GM12878 (cell line): ENCODE measurements around the gene TCTN1. TPM values are rescaled to one million over a fixed set of nuclear protein-coding genes. Genes with fewer than 3 reads are reported as not detected.

Experiments used
- BCL3 ChIP-seq: IDR thresholded peaks from 2 replicates; pipeline ENCODE4 v1.6.1; 2011; ENCODE audit warnings: borderline replicate concordance, low read depth, mild to moderate bottlenecking, moderate library complexity, low read length; ENCODE audit not compliant: insufficient read depth, poor library complexity, severe bottlenecking
- CBX5 ChIP-seq: sonication (generic); IDR thresholded peaks from 2 replicates; pipeline ENCODE4 v1.6.1; 2016; ENCODE audit warnings: low read depth, moderate library complexity, mild to moderate bottlenecking, inconsistent platforms
- DPF2 ChIP-seq: fragments of 450-650 bp; IDR thresholded peaks from 2 replicates; pipeline ENCODE4 v1.6.1; 2017; ENCODE audit warnings: mild to moderate bottlenecking
- EGR1 ChIP-seq, 2 experiments: IDR thresholded peaks; 1 replicate in 1 of 2; 2 replicates in 1 of 2; pipeline ENCODE4 v1.6.1; 2011 to 2012; ENCODE audit warnings: low read depth in 2 of 2, low read length in 2 of 2, borderline replicate concordance in 1 of 2, mild to moderate bottlenecking in 1 of 2, moderate library complexity in 1 of 2
- FOXM1 ChIP-seq: IDR thresholded peaks from 2 replicates; pipeline ENCODE4 v1.6.1; 2012; ENCODE audit warnings: low read depth, mild to moderate bottlenecking, inconsistent platforms, low read length, moderate library complexity
- IKZF2 ChIP-seq, 2 experiments: fragments of 450-650 bp; IDR thresholded peaks; 2 replicates each; pipeline ENCODE4 v1.6.1; 2017; ENCODE audit warnings: mild to moderate bottlenecking in 2 of 2, moderate library complexity in 2 of 2
- JUND ChIP-seq: IDR thresholded peaks from 2 replicates; pipeline ENCODE4 v1.6.1; 2012; ENCODE audit warnings: low read depth, mild to moderate bottlenecking, low read length, improper control_type of control experiment, moderate library complexity
- KLF5 ChIP-seq: fragments of 450-650 bp; IDR thresholded peaks from 2 replicates; pipeline ENCODE4 v1.6.1; 2014; ENCODE audit warnings: mild to moderate bottlenecking; ENCODE audit not compliant: partially characterized antibody
- MTA2 ChIP-seq: fragments of 450-650 bp; IDR thresholded peaks from 2 replicates; pipeline ENCODE4 v1.6.1; 2016; ENCODE audit warnings: low read depth, mild to moderate bottlenecking, moderate library complexity
- MXI1 ChIP-seq: fragments of 150-350 bp; IDR thresholded peaks from 2 replicates; pipeline ENCODE4 v1.6.1; 2011; ENCODE audit warnings: low read depth, mild to moderate bottlenecking, inconsistent platforms, low read length, improper control_type of control experiment
- PAX5 ChIP-seq: IDR thresholded peaks from 2 replicates; pipeline ENCODE4 v1.6.1; 2011; ENCODE audit warnings: low read depth, low read length, borderline replicate concordance
- PKNOX1 ChIP-seq: fragments of 450-650 bp; IDR thresholded peaks from 2 replicates; pipeline ENCODE4 v1.6.1; 2016; ENCODE audit warnings: mild to moderate bottlenecking
- PML ChIP-seq: IDR thresholded peaks from 2 replicates; pipeline ENCODE4 v1.6.1; 2012; ENCODE audit warnings: low read length, inconsistent platforms
- REST ChIP-seq: IDR thresholded peaks from 2 replicates; pipeline ENCODE4 v1.6.1; 2012; ENCODE audit warnings: mild to moderate bottlenecking, low read depth, low read length
- SIX5 ChIP-seq: IDR thresholded peaks from 2 replicates; pipeline ENCODE4 v1.6.1; 2011; ENCODE audit warnings: mild to moderate bottlenecking, low read depth, low read length, moderate library complexity; ENCODE audit not compliant: severe bottlenecking
- SP1 ChIP-seq: IDR thresholded peaks from one replicate; pipeline ENCODE4 v1.6.1; 2011; ENCODE audit warnings: low read depth, low read length
- TAF1 ChIP-seq: IDR thresholded peaks from 2 replicates; pipeline ENCODE4 v1.6.1; 2011; ENCODE audit warnings: mild to moderate bottlenecking, low read depth, low read length, borderline replicate concordance
- ZBED1 ChIP-seq: IDR thresholded peaks from 2 replicates; pipeline ENCODE4 v1.6.1; 2016; ENCODE audit warnings: borderline replicate concordance
- ZBTB40 ChIP-seq: fragments of 450-650 bp; IDR thresholded peaks from 2 replicates; pipeline ENCODE4 v1.6.1; 2016; ENCODE audit warnings: mild to moderate bottlenecking, moderate library complexity, borderline replicate concordance
- ZNF207 ChIP-seq: fragments of 450-650 bp; IDR thresholded peaks from 2 replicates; pipeline ENCODE4 v1.6.1; 2014; ENCODE audit warnings: antibody characterized with exemption, mild to moderate bottlenecking, borderline replicate concordance
- polyA plus RNA-seq, 11 experiments: library from polyadenylated mRNA; depleted of rRNA in 4 of 11; unstranded in 6 of 11; stranded (reverse) in 5 of 11; fragments of >200 nt; fragmentation: Nextera tagmentation in 4 of 11; fragmentation: Illumina TruSeq in 1 of 11; extraction: Ambion mirVana in 4 of 11; extraction: Trizol in 1 of 11; gene quantifications; 1 replicate in 1 of 11; 2 replicates in 10 of 11; pipeline versions ENCODE4 v1.2.1 to v1.2.3, GENCODE V29; 2011 to 2016; ENCODE audit warnings: inconsistent platforms in 2 of 11, missing spikeins in 2 of 11, low read depth in 1 of 11
- total RNA-seq, 4 experiments: library from RNA; depleted of rRNA in 3 of 4; stranded (reverse); fragments of >200 nt in 3 of 4; fragmentation: Illumina TruSeq in 1 of 4; extraction: Trizol in 1 of 4; gene quantifications; 2 replicates each; pipeline versions ENCODE4 v1.2.1 to v1.2.3, GENCODE V29; 2013 to 2021

The TCTN1 gene
- total and polyA plus RNA-seq, 10 of the 15 experiments (the other 5 are each of a cell fraction or from before 2014, with no cell fraction given): 8.8 to 23.5 (median 15.3) TPM

GRCh38 chr12:110670161-110670701, 56.3 kb downstream of the TCTN1 start (continued):
- TF ChIP-seq REST: no peak
- peak; percentile 89 for TF ChIP-seq FOXM1
- TF ChIP-seq ZBTB40: 0 out of 2 replicates have a peak, but pooled peaks have one; percentile 22
- TF ChIP-seq MXI1: peak; percentile 44
- no peak for TF ChIP-seq PKNOX1
- peak; percentile 6 for TF ChIP-seq SIX5
- 0 out of 2 replicates have a peak, but pooled peaks have one; percentile 13 for TF ChIP-seq JUND
- TF ChIP-seq EGR1 (IDR thresholded peaks at IDR 0.05; ENCODE audit: borderline replicate concordance in 1 of 2, low read depth in 2 of 2, low read length in 2 of 2): peak in 1 of 2 experiments; percentile 70; a peak in 1 of 3 replicates
- TF ChIP-seq ZBED1: no peak; the same call in 1 of the 2 replicates
- no peak; the same call in 1 of the 2 replicates for TF ChIP-seq DPF2
- TF ChIP-seq ZNF207: 0 out of 2 replicates have a peak, but pooled peaks have one; percentile 40
- 0 out of 2 replicates have a peak, but pooled peaks have one; percentile 66 for TF ChIP-seq PML
- TF ChIP-seq SP1: peak; percentile 63
- TF ChIP-seq IKZF2 (IDR thresholded peaks at IDR 0.05): peak; percentile 99
- peak; percentile 84 for TF ChIP-seq BCL3
- TF ChIP-seq CBX5: peak; percentile 90
- TF ChIP-seq MTA2: peak; percentile 80
- TF ChIP-seq PAX5: peak; percentile 68; the same call in 1 of the 2 replicates
- TF ChIP-seq TAF1: peak; percentile 37; the same call in 1 of the 2 replicates
- peak; percentile 42 for TF ChIP-seq KLF5
